ENCODE results near the gene OR2A14.
"Not testable (repeated sequence)": the region's sequence is repeated elsewhere in the genome, so short reads cannot be mapped to it uniquely, and the experiment has no call there.

The OR2A14 gene

DNA sequence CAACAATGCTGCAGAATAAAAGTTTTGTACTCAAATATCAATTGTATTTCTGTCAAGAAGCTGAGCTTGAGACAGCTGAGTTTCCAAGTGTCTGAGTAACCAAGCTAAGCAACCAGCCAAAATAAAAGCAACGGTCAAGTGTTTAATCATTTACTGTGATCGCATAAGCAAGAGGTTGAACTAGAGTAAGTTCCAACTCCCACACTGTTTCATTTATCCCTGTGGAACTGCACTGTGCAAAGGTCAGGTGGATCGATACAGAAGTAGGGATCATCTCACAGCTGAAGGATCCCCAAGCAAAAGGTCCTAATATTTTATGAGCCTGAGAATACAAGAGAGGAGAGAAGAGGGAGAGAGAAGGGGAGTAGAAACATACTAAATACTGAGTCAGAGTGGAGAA, 21.4 kb downstream of the OR2A14 start:
- H3K4me3 ChIP-seq (ENCODE audit: low read length), result no peak overlapping the region
- no peaks in the 10 kb centered on the region for H3K27me3 ChIP-seq (ENCODE audit: control insufficient read depth, insufficient read depth, low read length)
- WGBS (ENCODE audit: insufficient coverage, insufficient read length), result no CpG with 5 or more reads among the region's 3 CpGs
- no peak for DNase-seq (ENCODE audit: low read depth, low spot score)
- H3K9me3 ChIP-seq (ENCODE audit: control insufficient read depth, insufficient read depth, low read length), result no peaks in the 10 kb centered on the region; the same call in 1 of the 2 replicates
- no peak overlapping the region for H3K27ac ChIP-seq (ENCODE audit: low read length)
- H3K36me3 ChIP-seq (ENCODE audit: control insufficient read depth, insufficient read depth, low read length), result no peaks in the 10 kb centered on the region
- H3K4me1 ChIP-seq (ENCODE audit: control insufficient read depth, insufficient read depth, low read length), result no peaks in the 10 kb centered on the region

DNA sequence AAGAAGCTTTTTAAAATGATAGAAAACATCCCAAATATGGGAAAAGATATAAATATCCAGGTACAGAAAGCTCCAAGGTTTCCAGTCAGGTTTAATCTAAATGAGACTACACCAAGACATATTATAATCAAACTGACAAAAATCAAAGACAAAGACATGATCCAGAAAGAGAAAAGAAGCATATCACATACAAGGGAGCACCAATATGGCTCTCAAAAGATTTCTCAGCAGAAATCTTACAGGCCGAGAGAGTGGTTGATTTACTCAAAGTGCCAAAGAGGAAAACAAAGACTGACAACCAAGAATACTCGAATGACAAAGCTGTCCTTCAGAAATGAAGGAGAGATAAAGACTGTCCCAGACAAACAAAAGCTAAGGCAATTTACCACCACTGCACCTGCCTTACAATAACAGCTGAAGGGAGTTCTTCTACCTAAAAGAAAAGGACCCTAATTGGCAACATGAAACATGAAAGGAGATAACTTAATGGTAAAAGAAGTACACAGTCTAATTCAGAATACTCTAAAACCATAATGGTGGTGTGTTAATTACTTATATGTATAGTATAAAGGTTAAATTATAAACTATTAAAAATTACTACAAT, 25.4 kb downstream of the OR2A14 start:
- no CpG with 5 or more reads among the region's 2 CpGs for WGBS (ENCODE audit: insufficient coverage, insufficient read length)
- Histone ChIP-seq H3K9me3 (ENCODE audit: control insufficient read depth, insufficient read depth, low read length) (no peaks in the 10 kb centered on the region; the same call in 1 of the 2 replicates), H3K36me3 (ENCODE audit: control insufficient read depth, insufficient read depth, low read length) (no peaks in the 10 kb centered on the region), H3K4me1 (ENCODE audit: control insufficient read depth, insufficient read depth, low read length) (no peaks in the 10 kb centered on the region), H3K27me3 (ENCODE audit: control insufficient read depth, insufficient read depth, low read length) (no peaks in the 10 kb centered on the region), H3K27ac (ENCODE audit: low read length) (no peak overlapping the region), H3K4me3 (ENCODE audit: low read length) (no peak overlapping the region)
- DNase-seq (ENCODE audit: low read depth, low spot score), result no peak

GRCh38 chr7:144158861-144159260, 35.9 kb downstream of the OR2A14 start:
- Histone ChIP-seq H3K9me3 (ENCODE audit: control insufficient read depth, insufficient read depth, low read length) (no peaks in the 10 kb centered on the region), H3K36me3 (ENCODE audit: control insufficient read depth, insufficient read depth, low read length) (no peaks in the 10 kb centered on the region), H3K27ac (ENCODE audit: low read length) (no peak overlapping the region), H3K4me1 (ENCODE audit: control insufficient read depth, insufficient read depth, low read length) (no peaks in the 10 kb centered on the region), H3K27me3 (ENCODE audit: control insufficient read depth, insufficient read depth, low read length) (no peaks in the 10 kb centered on the region), H3K4me3 (ENCODE audit: low read length) (no peak overlapping the region)
- WGBS (ENCODE audit: insufficient coverage, insufficient read length), result no CpG with 5 or more reads among the region's 1 CpG
- no peak for DNase-seq (ENCODE audit: low read depth, low spot score)

DNA sequence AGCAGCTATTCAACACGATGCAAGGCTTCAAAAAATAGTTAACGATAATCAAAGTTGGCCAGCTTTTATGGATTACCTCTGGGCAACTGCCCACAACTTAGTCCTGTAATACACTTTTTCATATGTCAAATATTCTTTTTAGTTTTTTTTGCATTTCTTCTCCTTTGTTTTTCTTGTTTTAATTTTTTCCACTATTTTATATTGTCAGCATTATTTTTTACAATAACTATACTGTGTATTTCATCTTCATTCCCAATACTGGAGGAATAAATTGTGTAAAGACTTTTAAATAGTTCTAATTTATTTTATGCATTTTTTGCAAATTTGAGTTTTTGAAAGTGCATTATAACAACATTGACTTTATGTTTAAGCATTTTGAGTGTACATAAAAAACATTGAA, 41.8 kb downstream of the OR2A14 start:
- Histone ChIP-seq H3K36me3 (ENCODE audit: control insufficient read depth, insufficient read depth, low read length) (no peaks in the 10 kb centered on the region), H3K9me3 (ENCODE audit: control insufficient read depth, insufficient read depth, low read length) (no peaks in the 10 kb centered on the region; the same call in 1 of the 2 replicates), H3K4me3 (ENCODE audit: low read length) (no peak overlapping the region), H3K27me3 (ENCODE audit: control insufficient read depth, insufficient read depth, low read length) (no peaks in the 10 kb centered on the region), H3K27ac (ENCODE audit: low read length) (no peak overlapping the region), H3K4me1 (ENCODE audit: control insufficient read depth, insufficient read depth, low read length) (no peaks in the 10 kb centered on the region)
- no peak for DNase-seq (ENCODE audit: low read depth, low spot score)
- WGBS (ENCODE audit: insufficient coverage, insufficient read length), result no CpG with 5 or more reads among the region's 2 CpGs

GRCh38 chr7:144171594-144172350, 48.8 kb downstream of the OR2A14 start:
- not testable (repeated sequence) for DNase-seq (ENCODE audit: low read depth, low spot score); H3K4me1 ChIP-seq (ENCODE audit: control insufficient read depth, insufficient read depth, low read length); H3K27me3 ChIP-seq (ENCODE audit: control insufficient read depth, insufficient read depth, low read length); H3K36me3 ChIP-seq (ENCODE audit: control insufficient read depth, insufficient read depth, low read length); H3K4me3 ChIP-seq (ENCODE audit: low read length); H3K27ac ChIP-seq (ENCODE audit: low read length); H3K9me3 ChIP-seq (ENCODE audit: control insufficient read depth, insufficient read depth, low read length)
- no CpG with 5 or more reads among the region's 4 CpGs for WGBS (ENCODE audit: insufficient coverage, insufficient read length)

GRCh38 chr7:144174613-144175012, 51.6 kb downstream of the OR2A14 start:
- WGBS (ENCODE audit: insufficient coverage, insufficient read length), result no CpG with 5 or more reads among the region's 5 CpGs
- no peaks in the 10 kb centered on the region for H3K4me1 ChIP-seq (ENCODE audit: control insufficient read depth, insufficient read depth, low read length)
- H3K4me3 ChIP-seq (ENCODE audit: low read length), result no peak overlapping the region
- no peaks in the 10 kb centered on the region for H3K27me3 ChIP-seq (ENCODE audit: control insufficient read depth, insufficient read depth, low read length)
- H3K9me3 ChIP-seq (ENCODE audit: control insufficient read depth, insufficient read depth, low read length), result no peaks in the 10 kb centered on the region
- H3K27ac ChIP-seq (ENCODE audit: low read length), result no peak overlapping the region
- DNase-seq (ENCODE audit: low read depth, low spot score), result no peak
- no peaks in the 10 kb centered on the region for H3K36me3 ChIP-seq (ENCODE audit: control insufficient read depth, insufficient read depth, low read length)

GRCh38 chr7:144178380-144179164, 55.6 kb downstream of the OR2A14 start:
- H3K27ac ChIP-seq (ENCODE audit: low read length); DNase-seq (ENCODE audit: low read depth, low spot score); H3K36me3 ChIP-seq (ENCODE audit: control insufficient read depth, insufficient read depth, low read length); H3K9me3 ChIP-seq (ENCODE audit: control insufficient read depth, insufficient read depth, low read length); H3K4me3 ChIP-seq (ENCODE audit: low read length); H3K27me3 ChIP-seq (ENCODE audit: control insufficient read depth, insufficient read depth, low read length); H3K4me1 ChIP-seq (ENCODE audit: control insufficient read depth, insufficient read depth, low read length): not testable (repeated sequence)
- no CpG with 5 or more reads among the region's 10 CpGs for WGBS (ENCODE audit: insufficient coverage, insufficient read length)

DNA sequence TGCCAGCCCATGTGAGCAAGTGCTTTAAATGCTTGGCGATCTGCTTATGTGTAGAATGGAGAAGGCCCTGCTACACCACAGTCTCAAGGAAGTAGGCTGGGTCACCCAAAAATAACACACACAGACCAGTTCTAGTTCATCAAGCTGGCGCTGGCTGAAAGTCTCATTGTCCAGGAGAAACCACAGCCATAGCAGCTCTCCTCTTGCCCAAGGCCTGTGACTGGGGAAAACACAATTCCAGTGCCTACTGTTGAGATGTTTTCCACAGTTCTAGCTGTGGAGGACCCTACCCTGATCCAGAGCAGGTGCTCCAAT, 56.1 kb downstream of the OR2A14 start:
- H3K9me3 ChIP-seq (ENCODE audit: control insufficient read depth, insufficient read depth, low read length); H3K4me1 ChIP-seq (ENCODE audit: control insufficient read depth, insufficient read depth, low read length); DNase-seq (ENCODE audit: low read depth, low spot score); H3K36me3 ChIP-seq (ENCODE audit: control insufficient read depth, insufficient read depth, low read length); H3K4me3 ChIP-seq (ENCODE audit: low read length); H3K27ac ChIP-seq (ENCODE audit: low read length); H3K27me3 ChIP-seq (ENCODE audit: control insufficient read depth, insufficient read depth, low read length): not testable (repeated sequence)
- WGBS (ENCODE audit: insufficient coverage, insufficient read length), result no CpG with 5 or more reads among the region's 2 CpGs

All from iPS DF 6.9 (cell line).